HUDEP-2 (cell line): ENCODE results near the gene S100A12.

Experiments
- DNase-seq, 76 experiments: peaks; one replicate each; lab custom pipeline; 2025; ENCODE audit not compliant: unreplicated experiment in 76 of 76; lab: John Stamatoyannopoulos, UW

The S100A12 gene

DNA sequence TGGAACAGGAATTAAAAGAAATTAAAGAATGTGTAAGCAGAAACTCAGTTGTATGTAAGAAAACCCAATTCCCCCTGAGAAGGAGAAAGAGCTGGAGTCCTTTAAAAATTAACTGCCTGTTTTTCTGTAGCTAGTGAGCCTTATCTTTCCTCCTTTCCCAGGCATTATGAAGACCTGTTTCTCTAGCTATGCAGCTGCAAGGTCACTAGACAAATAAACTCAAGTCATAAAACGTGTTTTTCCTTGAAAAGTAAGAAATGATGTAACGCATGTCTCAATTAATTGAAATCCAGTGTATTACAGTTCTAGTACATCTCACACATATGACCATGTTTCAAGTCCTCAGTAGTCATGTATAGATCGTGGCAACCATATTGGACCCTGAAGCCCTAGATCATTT is 5.3 kb downstream of the S100A12 start:
- DNase-seq = no peak

DNA sequence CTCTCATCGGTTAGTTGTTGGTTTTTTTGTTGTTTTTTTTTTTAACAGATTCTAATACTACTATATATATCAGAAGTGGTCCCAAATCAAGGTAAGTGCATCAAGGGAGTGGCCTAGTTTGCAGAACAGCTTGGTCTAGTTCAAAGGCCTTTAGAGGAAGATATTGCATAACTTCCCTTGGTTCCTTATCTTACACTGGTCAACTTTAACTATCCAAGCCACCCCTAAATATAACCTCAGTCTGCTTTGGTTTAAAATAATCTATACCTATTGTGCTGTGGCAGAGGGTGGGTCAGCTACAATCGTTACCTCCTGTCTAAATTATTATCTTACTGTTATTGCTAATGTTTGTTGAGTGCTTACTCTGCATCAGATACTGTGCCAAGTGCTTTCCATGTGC is 6.9 kb downstream of the S100A12 start:
- no peak for DNase-seq

GRCh38 chr1:153367090-153367489 is 8.3 kb downstream of the S100A12 start:
- DNase-seq = no peak

DNA sequence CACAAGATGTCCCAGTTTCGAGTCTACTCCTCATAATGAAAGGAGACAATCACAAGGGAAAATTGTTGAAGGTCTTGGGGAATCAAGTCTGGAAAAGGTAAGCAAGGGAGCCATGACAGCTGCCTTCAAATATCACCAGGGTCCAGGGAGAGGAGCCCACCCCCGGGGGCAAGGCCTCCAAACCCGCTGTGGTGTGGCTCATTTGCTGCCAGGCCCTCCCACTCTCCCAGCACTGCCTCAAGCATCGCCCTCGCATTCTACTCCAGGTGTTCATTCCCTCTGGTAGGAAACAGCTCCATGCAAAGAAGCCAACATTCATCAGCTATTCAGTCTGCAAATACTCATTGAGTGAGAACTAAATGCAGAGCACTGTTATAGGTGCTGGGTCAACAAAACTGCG is 9.2 kb downstream of the S100A12 start:
- DNase-seq = no peak

DNA sequence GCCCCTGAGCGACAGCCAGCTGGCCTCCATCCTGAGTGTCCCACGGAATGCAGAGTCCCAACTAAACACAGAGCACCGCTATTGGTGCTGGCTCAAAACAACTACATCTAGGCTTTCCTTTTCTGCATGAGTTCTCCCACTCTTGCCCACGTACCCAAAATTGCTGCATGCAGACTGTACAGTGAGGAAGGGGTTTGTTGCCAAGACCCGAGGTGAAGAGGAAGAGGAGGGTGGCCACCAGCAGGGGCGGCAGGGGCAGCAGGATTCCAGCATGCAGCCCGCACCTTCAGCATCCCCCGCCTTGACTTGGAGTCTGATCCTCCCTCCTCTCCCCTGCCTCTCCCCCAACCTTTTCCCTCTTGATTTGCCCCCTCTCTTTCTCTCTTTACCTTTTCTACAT is 9.7 kb downstream of the S100A12 start:
- DNase-seq = no peak

- no peak for DNase-seq
Observed at GRCh38 chr1:153364766-153365666, 10.4 kb downstream of the S100A12 start.

- no peak for DNase-seq
Observed at GRCh38 chr1:153364156-153364555, 11.3 kb downstream of the S100A12 start.

DNA sequence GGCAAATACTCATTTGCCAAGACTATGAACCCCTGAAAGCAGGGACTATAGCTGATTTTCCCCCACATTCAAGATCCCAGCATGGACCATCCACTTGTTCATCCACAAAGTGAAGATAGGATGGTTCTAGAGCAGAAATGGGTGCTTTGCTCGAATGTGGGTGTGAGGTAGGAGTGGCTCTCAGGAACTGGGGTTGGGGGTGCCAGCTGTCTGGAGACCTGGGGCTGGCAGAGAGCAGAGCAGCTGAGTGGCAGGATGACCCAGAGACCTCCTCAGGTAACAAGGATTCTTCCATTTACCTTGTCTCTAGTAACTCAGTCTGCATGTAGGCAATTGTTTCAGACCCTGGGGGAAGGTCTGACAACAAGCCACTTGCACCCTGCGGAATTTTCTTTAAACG is 11.8 kb downstream of the S100A12 start:
- DNase-seq = no peak

DNA sequence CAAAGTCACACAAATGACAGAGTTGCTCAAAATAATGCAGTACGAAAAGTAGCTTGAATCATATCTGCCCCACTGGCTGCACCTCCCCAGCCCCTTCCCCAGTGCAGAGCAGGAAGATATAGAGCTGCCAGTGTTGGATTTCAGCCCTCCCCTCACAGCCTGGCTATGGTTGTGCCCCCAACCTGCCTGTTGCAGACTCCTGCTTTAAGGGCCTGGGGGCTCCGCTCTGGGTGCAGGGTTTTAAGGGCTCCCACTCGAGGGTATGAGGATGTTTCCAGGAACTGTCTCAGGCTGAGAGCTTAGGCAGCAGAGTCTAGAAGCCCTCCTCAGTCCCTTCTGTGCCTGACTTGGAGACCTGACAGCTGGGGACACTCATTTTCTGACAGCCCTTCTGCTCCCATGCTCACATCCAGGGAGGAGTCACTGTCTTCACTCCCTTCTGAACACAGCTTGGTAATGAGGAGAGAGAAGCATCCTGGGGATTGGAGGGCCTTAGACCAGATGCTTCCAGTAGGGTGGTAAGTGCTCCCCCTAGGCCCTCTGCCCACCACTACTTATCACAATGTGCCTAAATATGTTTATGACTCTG is 13.1 kb downstream of the S100A12 start:
- no peak for DNase-seq

- DNase-seq = no peak
Observed at GRCh38 chr1:153361480-153362109, 13.8 kb downstream of the S100A12 start.

DNA sequence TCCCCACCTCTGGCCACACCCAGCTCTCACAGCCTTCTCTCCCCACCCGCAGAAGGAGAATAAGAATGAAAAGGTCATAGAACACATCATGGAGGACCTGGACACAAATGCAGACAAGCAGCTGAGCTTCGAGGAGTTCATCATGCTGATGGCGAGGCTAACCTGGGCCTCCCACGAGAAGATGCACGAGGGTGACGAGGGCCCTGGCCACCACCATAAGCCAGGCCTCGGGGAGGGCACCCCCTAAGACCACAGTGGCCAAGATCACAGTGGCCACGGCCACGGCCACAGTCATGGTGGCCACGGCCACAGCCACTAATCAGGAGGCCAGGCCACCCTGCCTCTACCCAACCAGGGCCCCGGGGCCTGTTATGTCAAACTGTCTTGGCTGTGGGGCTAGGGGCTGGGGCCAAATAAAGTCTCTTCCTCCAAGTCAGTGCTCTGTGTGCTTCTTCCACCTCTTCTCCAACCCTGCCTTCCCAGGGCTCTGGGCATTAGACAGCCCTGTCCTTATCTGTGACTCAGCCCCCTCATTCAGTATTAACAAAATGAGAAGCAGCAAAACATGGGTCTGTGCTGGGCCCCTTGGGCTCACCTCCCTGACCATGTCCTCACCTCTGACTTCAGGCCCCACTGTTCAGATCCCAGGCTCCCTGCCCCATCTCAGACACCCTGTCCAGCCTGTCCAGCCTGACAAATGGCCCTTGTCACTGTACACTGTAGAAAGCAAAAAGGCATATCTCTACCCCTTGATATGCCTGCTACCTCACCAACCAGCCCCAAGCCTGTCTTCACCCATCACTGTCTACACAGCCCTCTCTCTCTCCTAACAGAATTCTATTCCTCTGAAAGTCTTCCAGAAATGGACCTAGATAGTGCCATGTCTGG is 14.6 kb downstream of the S100A12 start:
- DNase-seq = no peak

- DNase-seq = no peak
Observed at GRCh38 chr1:153360190-153360589, 15.2 kb downstream of the S100A12 start.

DNA sequence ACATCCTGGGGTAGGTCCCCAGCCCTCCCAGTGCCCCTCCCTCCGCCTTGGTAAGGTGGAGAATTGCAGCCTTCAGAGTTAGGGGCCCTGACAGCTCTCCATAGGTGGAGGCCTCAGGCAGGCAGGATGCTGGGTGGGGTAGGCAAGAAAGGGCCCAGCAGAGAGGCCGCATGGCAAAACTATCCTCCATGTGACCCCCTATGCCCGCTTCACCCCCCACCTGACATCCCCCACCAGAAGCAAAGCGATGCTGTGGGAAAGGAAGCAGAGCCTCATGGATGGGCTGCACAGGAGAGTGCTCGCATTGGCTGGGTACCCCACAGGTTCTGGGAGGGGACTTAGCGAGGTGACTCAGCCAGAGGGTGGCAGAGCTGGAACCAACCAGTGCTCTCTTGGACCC is 16.2 kb downstream of the S100A12 start:
- no peak for DNase-seq

DNA sequence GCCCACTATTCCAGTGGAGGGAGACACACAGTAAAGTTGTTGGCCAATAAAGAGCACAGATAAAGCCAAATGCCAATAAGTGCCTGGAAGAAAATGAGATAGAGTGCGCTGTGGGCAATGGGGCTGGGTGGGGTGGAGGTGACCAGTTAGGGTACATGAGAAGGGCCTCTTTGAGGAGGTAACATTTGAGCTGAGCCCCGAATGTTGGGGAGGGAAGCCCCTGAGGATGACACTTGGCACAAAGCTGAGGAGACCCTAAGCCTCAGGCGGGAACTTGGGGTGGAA is 16.8 kb downstream of the S100A12 start:
- DNase-seq = no peak

DNA sequence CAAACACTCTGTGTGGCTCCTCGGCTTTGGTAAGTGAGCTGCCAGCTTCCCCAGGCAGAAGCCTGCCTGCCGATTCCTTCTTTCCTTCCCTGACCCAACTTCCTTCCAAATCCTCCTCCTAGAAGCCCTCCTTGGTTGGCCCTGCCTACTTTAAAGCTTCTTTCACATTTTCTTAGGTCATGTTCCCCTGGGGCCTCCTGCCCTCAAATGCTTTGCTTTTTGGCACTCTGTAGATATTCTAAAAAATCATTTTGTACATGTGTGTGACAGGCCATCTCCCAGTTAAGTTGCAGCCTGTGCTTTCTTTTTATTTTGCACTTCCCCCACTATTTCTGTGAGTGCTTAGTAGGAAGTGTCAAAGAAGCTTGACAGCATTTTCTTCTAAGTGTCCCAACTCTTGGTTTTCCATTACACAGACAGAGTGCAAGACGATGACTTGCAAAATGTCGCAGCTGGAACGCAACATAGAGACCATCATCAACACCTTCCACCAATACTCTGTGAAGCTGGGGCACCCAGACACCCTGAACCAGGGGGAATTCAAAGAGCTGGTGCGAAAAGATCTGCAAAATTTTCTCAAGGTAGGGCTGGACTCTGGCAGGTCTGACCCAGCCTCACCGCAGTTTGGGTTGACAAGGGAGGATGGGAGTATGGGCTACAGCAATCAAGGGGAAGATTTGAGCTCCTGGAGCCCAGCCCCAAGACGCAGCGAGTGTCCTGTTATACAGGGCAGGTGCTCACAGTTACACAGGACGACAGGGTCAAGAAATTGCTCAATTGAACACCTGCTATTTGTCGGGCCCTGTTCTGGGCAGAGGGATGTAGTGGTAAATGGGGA is 17.3 kb downstream of the S100A12 start, which contains the start of gene S100A9:
Gene S100A9 (plus strand): TSS at position 2 of the 838 bp plus-strand sequence. CDS start 430 bp downstream, at position 432.
- no peak for DNase-seq

DNA sequence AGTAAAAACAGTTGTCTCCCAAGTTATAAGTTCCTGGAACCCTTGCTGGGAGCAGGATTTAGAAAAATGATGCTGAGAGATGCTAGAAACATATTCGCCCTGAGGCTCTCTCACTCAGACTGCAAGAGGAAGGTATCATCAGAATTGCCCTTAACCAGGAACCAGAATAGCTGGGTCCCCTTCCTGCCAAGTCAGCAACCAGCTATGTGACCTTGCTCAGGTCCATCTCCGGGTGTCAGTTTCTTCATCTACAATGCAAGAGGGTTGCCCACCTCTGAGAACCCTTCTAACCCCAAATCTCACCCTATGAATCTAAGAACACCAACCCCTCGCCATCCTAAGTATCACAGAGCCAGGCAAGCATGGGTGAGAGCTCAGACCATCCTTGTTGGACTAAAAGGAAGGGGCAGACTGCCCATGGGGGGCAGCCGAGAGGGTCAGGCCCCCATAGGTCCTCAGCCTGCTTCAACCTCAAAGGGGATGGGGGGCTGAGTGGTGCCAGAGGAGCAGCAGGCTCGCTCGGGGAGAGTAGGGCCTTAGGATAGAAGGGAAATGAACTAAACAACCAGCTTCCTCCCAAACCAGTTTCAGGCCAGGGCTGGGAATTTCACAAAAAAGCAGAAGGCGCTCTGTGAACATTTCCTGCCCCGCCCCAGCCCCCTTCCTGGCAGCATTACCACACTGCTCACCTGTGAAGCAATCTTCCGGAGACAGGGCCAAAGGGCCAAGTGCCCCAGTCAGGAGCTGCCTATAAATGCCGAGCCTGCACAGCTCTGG is 18.2 kb downstream of the S100A12 start:
- no peak for DNase-seq

DNA sequence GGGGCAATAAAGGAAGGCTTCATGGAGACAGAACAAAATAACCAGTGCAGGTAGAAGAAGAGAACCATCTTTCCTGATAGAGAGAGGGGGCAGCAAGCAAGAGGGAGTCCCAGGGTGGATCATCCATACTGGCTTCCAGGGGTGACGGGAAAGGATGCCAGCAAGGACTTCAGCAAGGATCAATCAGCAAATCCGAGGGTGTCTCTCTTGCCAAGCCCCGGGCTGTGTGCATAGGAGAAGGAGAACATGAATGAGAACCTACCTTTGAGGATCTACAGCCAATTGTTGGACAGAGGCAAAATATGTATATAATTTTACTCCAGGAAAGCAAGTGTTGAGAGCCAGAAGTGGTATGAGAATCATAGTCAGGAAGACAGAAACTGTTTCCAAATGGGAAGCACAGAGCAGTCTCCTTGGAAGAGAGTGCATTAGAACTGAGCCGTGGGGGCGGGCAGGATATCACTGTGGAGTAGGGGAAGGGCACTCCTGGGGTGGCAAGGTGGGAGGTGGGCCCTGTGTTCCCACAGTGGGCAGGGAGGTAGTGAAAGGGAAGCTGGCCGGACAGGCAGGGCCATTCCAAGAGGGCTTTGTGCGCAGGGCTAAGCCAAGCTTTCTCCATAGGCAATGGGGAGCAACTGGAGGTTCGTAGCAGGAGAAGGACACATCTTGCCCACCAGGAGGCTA is 18.9 kb downstream of the S100A12 start:
- DNase-seq = no peak

DNA sequence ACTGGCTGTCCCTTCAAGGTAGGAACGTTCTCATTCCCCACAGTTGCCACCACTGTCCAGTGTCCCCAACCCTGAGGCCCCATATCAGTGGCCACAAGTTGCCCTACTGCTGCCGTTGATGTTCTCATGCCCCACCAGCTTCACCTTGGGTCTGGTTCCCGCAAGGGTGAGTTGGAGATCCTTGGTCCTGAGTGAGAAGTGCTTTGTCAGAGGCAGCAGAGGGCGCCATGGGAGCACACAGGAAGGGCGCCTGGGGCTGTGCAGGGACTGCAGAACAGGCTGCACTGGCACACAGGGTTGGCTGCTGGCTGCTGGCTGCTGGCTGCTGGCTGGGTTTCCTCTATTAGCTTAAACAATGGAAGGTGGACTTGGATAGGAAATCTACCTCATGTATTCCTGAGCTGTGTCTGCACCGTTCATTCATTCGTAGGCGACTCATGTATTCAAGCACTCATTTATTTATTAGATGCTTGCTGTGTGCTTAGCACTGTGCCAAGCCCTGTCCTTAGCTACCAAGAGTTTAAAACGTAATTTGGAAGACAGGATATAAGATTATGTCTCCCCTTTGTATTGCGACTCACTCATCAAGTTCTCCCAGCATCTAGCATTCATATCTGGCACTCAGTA is 19.9 kb downstream of the S100A12 start:
- peak in 65 of 76 experiments; percentile 10 to 81 (median 47) for DNase-seq
